GM12873 (cell line): ENCODE measurements around the gene ATL1.

ENCODE experiments used
- CTCF ChIP-seq: IDR thresholded peaks from 2 replicates; pipeline ENCODE4 v1.5.1; 2012; ENCODE audit warnings: low read depth, mild to moderate bottlenecking, moderate library complexity, low read length, control low read depth; ENCODE audit not compliant: insufficient read depth; ENCODE audit errors: missing control alignments

The ATL1 gene

GRCh38 chr14:50559990-50560930 is at the start of gene ATL1:
Gene ATL1 (plus strand): TSS chr14:50560145. CDS start chr14:50560266, 121 bp downstream.
- no peak for TF ChIP-seq CTCF

- TF ChIP-seq CTCF = no peak
Observed at GRCh38 chr14:50510157-50510556, 49.8 kb upstream of the ATL1 start.

- no peak for TF ChIP-seq CTCF
Observed at GRCh38 chr14:50512463-50512862, 47.5 kb upstream of the ATL1 start.

GRCh38 chr14:50516091-50516490 is 43.9 kb upstream of the ATL1 start:
- TF ChIP-seq CTCF = no peak

DNA sequence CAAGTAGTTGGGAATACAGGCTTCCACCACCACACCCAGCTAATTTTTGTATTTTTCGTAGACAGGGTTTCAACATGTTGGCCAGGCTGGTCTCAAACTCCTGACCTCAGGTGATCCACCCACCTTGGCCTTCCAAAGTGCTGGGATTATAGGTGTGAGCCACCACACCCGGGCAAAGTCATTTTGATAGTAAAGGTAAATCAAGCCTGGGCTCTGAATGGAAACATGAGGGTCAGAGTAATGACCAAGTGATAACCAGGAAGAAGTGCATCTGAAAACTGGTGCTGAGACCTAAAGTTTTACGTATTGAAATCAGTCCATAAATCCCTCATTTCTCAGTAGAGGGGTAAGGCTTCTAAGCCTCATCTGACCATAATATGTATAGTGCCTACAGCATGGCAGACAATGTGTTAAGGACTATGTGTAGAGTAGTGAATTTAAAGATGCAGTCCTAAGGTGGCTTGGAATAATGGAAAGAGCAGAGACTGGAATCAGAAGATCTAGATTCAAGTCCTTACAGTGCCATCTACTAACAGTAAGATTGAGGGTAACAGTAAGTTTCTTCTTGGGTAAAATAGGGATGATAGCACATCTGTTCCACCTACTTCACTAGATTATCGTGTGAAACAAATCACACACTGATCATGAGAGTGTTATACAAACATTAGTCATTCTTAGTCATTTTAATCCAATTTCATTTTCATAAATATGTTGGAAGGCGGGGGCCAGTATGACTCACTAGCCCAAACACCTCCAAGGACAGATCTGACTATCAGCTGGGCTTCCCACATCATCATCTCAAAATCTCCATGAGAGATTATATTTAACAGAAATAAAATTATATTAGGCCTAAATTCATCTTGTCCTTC is 38.8 kb upstream of the ATL1 start:
- TF ChIP-seq CTCF = no peak

DNA sequence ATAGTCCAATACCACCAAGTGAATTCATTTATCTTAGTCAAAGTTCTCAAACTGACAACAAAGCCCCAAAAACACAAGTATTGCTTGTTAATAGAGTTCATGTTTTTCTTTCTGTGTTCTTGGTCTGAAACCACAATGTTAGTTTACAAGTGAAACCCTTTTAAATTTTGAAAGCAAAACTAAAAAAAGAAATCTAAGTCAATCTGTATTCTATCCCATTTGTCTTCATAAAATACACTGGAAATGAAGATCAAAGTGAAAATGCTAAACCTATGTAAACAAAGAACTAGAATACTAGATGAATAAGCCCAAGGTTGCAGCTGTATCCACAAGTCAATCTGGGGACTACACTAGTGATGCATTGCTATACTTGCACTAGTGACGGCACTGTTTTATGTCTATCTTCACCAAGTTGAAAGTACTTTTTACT is 38.0 kb upstream of the ATL1 start:
- no peak for TF ChIP-seq CTCF

DNA sequence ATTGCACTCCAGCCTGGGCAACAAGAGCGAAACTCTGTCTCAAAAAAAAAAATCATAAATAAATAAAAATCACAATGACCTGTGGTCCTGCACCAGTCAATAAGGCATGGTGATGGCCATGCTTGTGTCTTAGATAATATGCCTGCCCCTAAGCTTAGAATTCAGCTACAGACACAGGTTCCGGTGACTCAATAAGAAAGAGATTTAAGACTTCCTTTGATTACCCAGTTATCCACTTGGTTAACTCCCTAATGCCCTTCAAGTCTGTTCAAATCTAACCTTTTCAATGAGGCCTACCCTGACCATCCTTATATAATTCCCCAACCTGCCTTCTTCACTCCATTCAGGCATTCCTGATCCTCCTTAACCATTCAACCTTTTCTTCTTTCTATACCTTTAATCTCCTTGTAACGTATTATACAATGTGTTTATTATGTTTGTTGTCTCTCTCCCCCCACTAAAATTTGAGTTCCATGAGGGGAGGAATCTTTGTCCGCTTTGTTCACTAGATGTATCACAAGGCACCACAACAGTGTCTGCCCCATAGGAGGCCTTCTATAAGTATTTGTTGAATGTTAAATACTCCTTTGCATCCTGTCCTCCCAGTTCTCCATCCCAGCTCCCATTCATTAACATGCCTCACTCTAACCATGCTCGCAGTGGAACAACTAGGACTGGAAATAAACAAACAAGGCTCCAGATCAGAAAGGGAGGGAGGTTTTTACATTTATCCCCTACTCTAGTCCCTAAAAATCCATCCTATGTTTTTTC is 36.5 kb upstream of the ATL1 start:
- TF ChIP-seq CTCF = no peak
